Panc1 (cell line): ENCODE data around the gene NGEF. TPM values are rescaled to one million over a fixed set of nuclear protein-coding genes. Genes with fewer than 3 reads are reported as not detected.

Source experiments
- ATAC-seq: fragments of 200-7000 bp; cut with Tn5 transposase; 2 replicates; pipeline ENCODE4 v1.9.1; 2020; ENCODE audit warnings: mild to moderate bottlenecking, moderate library complexity
- BruUV-seq: library from RNA; stranded (reverse); fragments of 400-500 nt; replicated peaks from 2 replicates; lab custom pipeline; 2021; lab: Mats Ljungman, UMichigan
- CTCF ChIA-PET: fragments of 300-600 bp; sonication (Branson Sonifier 250); formaldehyde crosslinking; loops from one replicate; lab custom pipeline; 2022; ENCODE audit warnings: antibody characterized with exemption; lab: Charles Lee
- POLR2A ChIA-PET: fragments of 300-600 bp; sonication (Branson Sonifier 250); formaldehyde crosslinking; loops from one replicate; lab custom pipeline; 2022; ENCODE audit warnings: antibody characterized with exemption; lab: Charles Lee
- DNase-seq: peaks from one replicate; pipeline ENCODE4 v3.0.0-alpha.2; 2010; ENCODE audit warnings: low read depth, low spot score
- H3K27ac ChIP-seq: 2 replicates; pipeline ENCODE4 v1.5.1; 2011; ENCODE audit warnings: mild to moderate bottlenecking, low read length, inconsistent platforms
- H3K27me3 ChIP-seq: fragments of 200-500 bp; sonication (Bioruptor generic); 2 replicates; pipeline ENCODE4 v1.6.0; 2014; ENCODE audit warnings: low read length, inconsistent platforms; ENCODE audit not compliant: control insufficient read depth, insufficient read depth
- H3K36me3 ChIP-seq: fragments of 200-500 bp; sonication (Bioruptor generic); 2 replicates; pipeline ENCODE4 v1.5.1; 2014; ENCODE audit warnings: inconsistent platforms, mild to moderate bottlenecking, low read length, moderate library complexity; ENCODE audit not compliant: control insufficient read depth, insufficient read depth
- H3K4me1 ChIP-seq: 2 replicates; pipeline ENCODE4 v1.5.1; 2011; ENCODE audit warnings: inconsistent platforms, mild to moderate bottlenecking, low read length, moderate library complexity; ENCODE audit not compliant: control insufficient read depth, insufficient read depth
- H3K4me3 ChIP-seq, 2 experiments: 2 replicates each; pipeline ENCODE4 v1.5.1; 2011 to 2012; ENCODE audit warnings: low read depth in 2 of 2, low read length in 2 of 2, mild to moderate bottlenecking in 2 of 2, inconsistent platforms in 1 of 2, moderate library complexity in 1 of 2
- H3K9me3 ChIP-seq: fragments of 200-500 bp; sonication (Bioruptor generic); 2 replicates; pipeline ENCODE4 v1.5.1; 2014; ENCODE audit warnings: low read depth, mild to moderate bottlenecking, inconsistent platforms, low read length, moderate library complexity; ENCODE audit not compliant: control insufficient read depth, insufficient read depth
- POLR2AphosphoS5 ChIP-seq: IDR thresholded peaks from 2 replicates; pipeline ENCODE4 v1.6.1; 2012; ENCODE audit warnings: mild to moderate bottlenecking, low read depth, low read length, moderate library complexity
- REST ChIP-seq, 2 experiments: IDR thresholded peaks; 2 replicates each; pipeline ENCODE4 v1.6.1; 2011 to 2012; ENCODE audit warnings: low read depth in 2 of 2, control low read depth in 1 of 2, low read length in 1 of 2, mild to moderate bottlenecking in 1 of 2, moderate library complexity in 1 of 2; ENCODE audit not compliant: insufficient read depth in 1 of 2
- SIN3A ChIP-seq: IDR thresholded peaks from 2 replicates; pipeline ENCODE4 v1.6.1; 2012; ENCODE audit warnings: low read depth, mild to moderate bottlenecking, low read length, moderate library complexity, borderline replicate concordance; ENCODE audit not compliant: insufficient read depth
- TCF7L2 ChIP-seq: IDR thresholded peaks from 2 replicates; pipeline ENCODE4 v1.6.1; 2011; ENCODE audit warnings: mild to moderate bottlenecking, low read depth, low read length, inconsistent platforms
- in situ Hi-C: cut with HindIII; loops from 2 replicates; pipeline ENCODE4 v1.10.0; 2016; ENCODE audit warnings: low sequenced_read_pairs, low pct_unique_long_range_greater_than_20kb
- intact Hi-C: fragments of 100-400 bp; cut with micrococcal nuclease; formaldehyde crosslinking; loops from one replicate; pipeline ENCODE4 v1.10.0; 2022; ENCODE audit not compliant: unreplicated experiment
- total RNA-seq: library from RNA; stranded (reverse); gene quantifications from one replicate; pipeline ENCODE4 v1.2.1, GENCODE V29; 2021; ENCODE audit not compliant: unreplicated experiment
- TF ChIP-seq, protein P1 (sequence below): fragments of 450-650 bp; IDR thresholded peaks from 2 replicates; pipeline ENCODE4 v1.5.1; 2017; ENCODE audit warnings: mild to moderate bottlenecking

The NGEF gene
- total RNA-seq, 1 experiment from 2014 or later: 17.8 TPM

DNA sequence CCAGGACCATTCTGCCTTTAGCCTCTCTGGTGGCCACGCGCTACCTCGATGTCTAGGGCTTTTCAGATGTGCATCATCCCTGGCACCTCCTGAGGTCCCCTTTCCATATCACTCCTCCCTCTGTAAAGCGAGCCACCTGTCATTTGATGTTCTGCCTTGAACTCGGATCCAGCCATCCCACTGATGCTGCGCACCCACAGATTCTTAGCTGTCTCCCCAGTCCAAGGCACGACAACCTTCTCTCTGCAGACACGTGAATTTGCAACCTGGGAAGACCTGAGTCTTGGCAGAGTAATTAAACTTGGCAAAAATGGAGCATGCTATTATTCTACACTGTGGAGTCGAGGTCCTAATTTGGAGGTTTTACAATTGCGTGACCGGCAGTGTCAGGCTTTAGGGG is 61.9 kb downstream of the NGEF start:
- BruUV-seq: no TSS peak
- CTCF ChIA-PET: no interaction called here
- ATAC-seq (no peak), DNase-seq (no peak)
- POLR2A ChIA-PET: no interaction called here
- Histone ChIP-seq H3K4me1 (peaks cover 8% of the 10 kb centered on the region), H3K27ac (no peak overlapping the region), H3K4me3 (no peak overlapping the region), H3K9me3 (no peaks in the 10 kb centered on the region), H3K27me3 (no peaks in the 10 kb centered on the region), H3K36me3 (no peaks in the 10 kb centered on the region)
- intact Hi-C loops: no loop called here
- in situ Hi-C loops: no loop called here
- no peak for TF ChIP-seq TCF7L2
- TF ChIP-seq REST (IDR thresholded peaks at IDR 0.05; ENCODE audit: insufficient read depth in 1 of 2, low read depth in 2 of 2, low read length in 1 of 2): no peak
- TF ChIP-seq, protein P1, sequence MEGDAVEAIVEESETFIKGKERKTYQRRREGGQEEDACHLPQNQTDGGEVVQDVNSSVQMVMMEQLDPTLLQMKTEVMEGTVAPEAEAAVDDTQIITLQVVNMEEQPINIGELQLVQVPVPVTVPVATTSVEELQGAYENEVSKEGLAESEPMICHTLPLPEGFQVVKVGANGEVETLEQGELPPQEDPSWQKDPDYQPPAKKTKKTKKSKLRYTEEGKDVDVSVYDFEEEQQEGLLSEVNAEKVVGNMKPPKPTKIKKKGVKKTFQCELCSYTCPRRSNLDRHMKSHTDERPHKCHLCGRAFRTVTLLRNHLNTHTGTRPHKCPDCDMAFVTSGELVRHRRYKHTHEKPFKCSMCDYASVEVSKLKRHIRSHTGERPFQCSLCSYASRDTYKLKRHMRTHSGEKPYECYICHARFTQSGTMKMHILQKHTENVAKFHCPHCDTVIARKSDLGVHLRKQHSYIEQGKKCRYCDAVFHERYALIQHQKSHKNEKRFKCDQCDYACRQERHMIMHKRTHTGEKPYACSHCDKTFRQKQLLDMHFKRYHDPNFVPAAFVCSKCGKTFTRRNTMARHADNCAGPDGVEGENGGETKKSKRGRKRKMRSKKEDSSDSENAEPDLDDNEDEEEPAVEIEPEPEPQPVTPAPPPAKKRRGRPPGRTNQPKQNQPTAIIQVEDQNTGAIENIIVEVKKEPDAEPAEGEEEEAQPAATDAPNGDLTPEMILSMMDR: no peak
- no peak for TF ChIP-seq SIN3A
- no peak for TF ChIP-seq POLR2AphosphoS5

- BruUV-seq: no TSS peak
- DNase-seq (no peak), ATAC-seq (no peak)
- H3K27me3 ChIP-seq: no peaks in the 10 kb centered on the region
- TF ChIP-seq POLR2AphosphoS5 (no peak), SIN3A (no peak), REST (IDR thresholded peaks at IDR 0.05; ENCODE audit: insufficient read depth in 1 of 2, low read depth in 2 of 2, low read length in 1 of 2) (no peak), TCF7L2 (no peak)
- TF ChIP-seq, protein P1: no peak
- no peak overlapping the region for H3K27ac ChIP-seq
- intact Hi-C loops: no loop called here
- H3K4me1 ChIP-seq: peaks cover 8% of the 10 kb centered on the region
- in situ Hi-C loops: no loop called here
- H3K9me3 ChIP-seq: no peaks in the 10 kb centered on the region
- CTCF ChIA-PET: no interaction called here
- POLR2A ChIA-PET: no interaction called here
- H3K36me3 ChIP-seq: no peaks in the 10 kb centered on the region
- H3K4me3 ChIP-seq: no peak overlapping the region
These were observed 62.3 kb downstream of the NGEF start for GRCh38 chr2:232950751-232951150.
